GM23248 (cell line): Measurements from ENCODE around the gene TOR1AIP2. TPM values are rescaled to one million over a fixed set of nuclear protein-coding genes. Genes with fewer than 3 reads are reported as not detected.
A peak's percentile ranks its signal among the peaks of the same experiment; 100 is the strongest.

Experiments used
- DNase-seq: peaks from one replicate; pipeline ENCODE4 v3.0.0-alpha.2; 2015
- H2AFZ ChIP-seq: fragments of 200-600 bp; sonication (generic); 2 replicates; pipeline ENCODE4 v1.6.1; 2016; ENCODE audit warnings: antibody characterized with exemption
- H3F3A ChIP-seq: fragments of 200-600 bp; sonication (generic); 2 replicates; pipeline ENCODE4 v1.6.1; 2016; ENCODE audit warnings: mild to moderate bottlenecking, antibody characterized with exemption, mixed run types; ENCODE audit not compliant: insufficient read depth
- H3K27ac ChIP-seq: fragments of 200-600 bp; sonication (generic); 2 replicates; pipeline ENCODE4 v1.5.1; 2016; ENCODE audit warnings: mild to moderate bottlenecking
- H3K27me3 ChIP-seq: fragments of 200-600 bp; sonication (generic); replicated peaks from 2 replicates; pipeline ENCODE4 v1.6.1; 2016; ENCODE audit warnings: mild to moderate bottlenecking; ENCODE audit not compliant: insufficient read depth
- H3K36me3 ChIP-seq: fragments of 200-600 bp; sonication (generic); 2 replicates; pipeline ENCODE4 v1.6.1; 2016; ENCODE audit warnings: low read depth, mild to moderate bottlenecking
- H3K4me1 ChIP-seq: fragments of 200-600 bp; sonication (generic); 2 replicates; pipeline ENCODE4 v1.6.1; 2016; ENCODE audit warnings: mild to moderate bottlenecking; ENCODE audit not compliant: insufficient read depth
- H3K4me2 ChIP-seq: fragments of 200-600 bp; sonication (generic); one replicate; pipeline ENCODE4 v1.6.1; 2016; ENCODE audit warnings: mild to moderate bottlenecking; ENCODE audit not compliant: unreplicated experiment
- H3K4me3 ChIP-seq: fragments of 200-600 bp; sonication (generic); 2 replicates; pipeline ENCODE4 v1.5.1; 2016; ENCODE audit warnings: mild to moderate bottlenecking
- H3K79me2 ChIP-seq: fragments of 200-600 bp; sonication (generic); 2 replicates; pipeline ENCODE4 v1.6.1; 2016; ENCODE audit warnings: mild to moderate bottlenecking; ENCODE audit not compliant: insufficient read depth
- H3K9ac ChIP-seq: fragments of 200-600 bp; sonication (generic); 2 replicates; pipeline ENCODE4 v1.6.1; 2016; ENCODE audit warnings: mild to moderate bottlenecking
- H3K9me2 ChIP-seq: fragments of 200-600 bp; sonication (generic); 2 replicates; pipeline ENCODE4 v1.6.1; 2016; ENCODE audit warnings: mixed run types, mild to moderate bottlenecking, moderate library complexity; ENCODE audit not compliant: insufficient read depth
- H3K9me3 ChIP-seq: fragments of 200-600 bp; sonication (generic); one replicate; pipeline ENCODE4 v1.6.1; 2017; ENCODE audit warnings: low read depth
- H4K20me1 ChIP-seq: fragments of 200-600 bp; sonication (generic); 2 replicates; pipeline ENCODE4 v1.6.0; 2016; ENCODE audit not compliant: insufficient read depth
- EZH2 ChIP-seq: fragments of 200-600 bp; sonication (generic); IDR thresholded peaks from 2 replicates; pipeline ENCODE4 v1.6.1; 2018; ENCODE audit warnings: antibody characterized with exemption, mild to moderate bottlenecking; ENCODE audit not compliant: insufficient read depth, poor library complexity, severe bottlenecking
- EZH2phosphoT487 ChIP-seq: fragments of 200-600 bp; sonication (generic); IDR thresholded peaks from 2 replicates; pipeline ENCODE4 v1.6.1; 2018; ENCODE audit warnings: antibody characterized with exemption, moderate library complexity, mild to moderate bottlenecking, low read depth; ENCODE audit not compliant: insufficient read depth
- WGBS, 2 experiments: methylation state at CpG; one replicate each; pipeline ENCODE4 v1.1.6; 2015 to 2017; ENCODE audit warnings: low lambda C conversion rate in 2 of 2, low coverage in 1 of 2; ENCODE audit errors: missing lambda C conversion rate in 2 of 2; 5-methylcytosine and 5-hydroxymethylcytosine counted together
- in situ Hi-C: fragments of 300-500 bp; cut with MboI; formaldehyde crosslinking; loops from 2 replicates; pipeline ENCODE4 v1.15.0; 2020
- polyA plus RNA-seq: library from polyadenylated mRNA; unstranded; fragments of >200 nt; fragmentation: Nextera tagmentation; extraction: Ambion mirVana; gene quantifications from 2 replicates; pipeline ENCODE4 v1.2.1, GENCODE V29; 2016
- total RNA-seq: library from RNA; depleted of rRNA; stranded (reverse); fragments of >200 nt; shearing (Covaris generic); gene quantifications from 2 replicates; pipeline ENCODE4 v1.2.3, GENCODE V29; 2014

TOR1AIP2 gene
- total and polyA plus RNA-seq, 2 experiments from 2014 or later: 37.2 to 97.1 TPM

GRCh38 chr1:179809506-179810366 is 67.9 kb downstream of the TOR1AIP2 start:
- no peaks in the 10 kb centered on the region for H3K79me2 ChIP-seq
- H3K9me3 ChIP-seq: no peaks in the 10 kb centered on the region
- H3K4me1 ChIP-seq: no peaks in the 10 kb centered on the region
- H3K27ac ChIP-seq: no peak overlapping the region
- no peak overlapping the region for H3K9ac ChIP-seq
- H3F3A ChIP-seq: no peaks in the 10 kb centered on the region
- H4K20me1 ChIP-seq: no peaks in the 10 kb centered on the region
- in situ Hi-C loops: loop anchor here (5.0 kb wide), 1 partner anchor 102 kb away; no protein-coding TSS in a partner anchor
- 32 to 37% methylated on average over 14 of the region's 14 CpGs for WGBS, 2 experiments
- no peaks in the 10 kb centered on the region for H3K9me2 ChIP-seq
- H3K4me2 ChIP-seq: no peak overlapping the region
- no peaks in the 10 kb centered on the region for H3K36me3 ChIP-seq
- H3K27me3 ChIP-seq: peaks cover 15% of the 10 kb centered on the region; the same call in 1 of the 2 replicates
- no peak overlapping the region for H3K4me3 ChIP-seq
- DNase-seq: peak; percentile 78
- TF ChIP-seq EZH2phosphoT487: no peak
- TF ChIP-seq EZH2: no peak
- H2AFZ ChIP-seq: no peak overlapping the region

DNA sequence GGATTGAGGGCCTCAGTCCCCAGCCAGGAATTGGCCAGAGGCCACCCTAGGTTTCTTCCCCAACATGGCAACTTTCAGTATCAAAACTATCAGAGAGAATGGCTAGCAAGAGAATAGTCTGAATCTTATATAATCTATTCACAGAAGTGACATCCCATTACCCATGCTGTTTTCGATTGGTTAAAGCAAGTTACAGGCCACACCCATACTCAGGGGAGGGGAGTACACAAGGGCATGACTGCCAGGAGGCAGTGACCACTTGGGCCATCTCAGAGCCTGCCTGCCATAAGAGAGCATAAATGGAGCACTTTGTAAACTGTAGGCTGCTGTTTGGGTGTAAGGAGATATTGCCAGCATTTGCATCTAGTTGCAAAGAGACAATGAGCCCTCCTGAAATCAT is 69.1 kb downstream of the TOR1AIP2 start:
- H3F3A ChIP-seq: no peaks in the 10 kb centered on the region
- H3K27ac ChIP-seq: no peak overlapping the region
- no peak overlapping the region for H3K4me2 ChIP-seq
- no peak overlapping the region for H3K9ac ChIP-seq
- H3K79me2 ChIP-seq: no peaks in the 10 kb centered on the region
- no peak for DNase-seq
- no peaks in the 10 kb centered on the region for H3K9me2 ChIP-seq
- H3K27me3 ChIP-seq: peaks cover 18% of the 10 kb centered on the region; the same call in 1 of the 2 replicates
- H3K4me1 ChIP-seq: no peaks in the 10 kb centered on the region
- no peaks in the 10 kb centered on the region for H3K9me3 ChIP-seq
- in situ Hi-C loops: loop anchor here (5.0 kb wide), 1 partner anchor 101 kb away; no protein-coding TSS in a partner anchor
- no peak overlapping the region for H2AFZ ChIP-seq
- H4K20me1 ChIP-seq: no peaks in the 10 kb centered on the region
- WGBS, 2 experiments: 83 to 88% methylated on average over 1 of the region's 1 CpG
- TF ChIP-seq EZH2phosphoT487: no peak
- TF ChIP-seq EZH2: no peak
- H3K4me3 ChIP-seq: no peak overlapping the region
- no peaks in the 10 kb centered on the region for H3K36me3 ChIP-seq

- peak; percentile 70 for DNase-seq
- Histone ChIP-seq H3K4me1 (no peaks in the 10 kb centered on the region), H3K9ac (no peak overlapping the region), H4K20me1 (no peaks in the 10 kb centered on the region), H3K36me3 (no peaks in the 10 kb centered on the region), H2AFZ (no peak overlapping the region), H3F3A (no peaks in the 10 kb centered on the region), H3K27ac (no peak overlapping the region), H3K4me2 (no peak overlapping the region), H3K79me2 (no peaks in the 10 kb centered on the region), H3K9me2 (no peaks in the 10 kb centered on the region), H3K27me3 (peaks cover 22% of the 10 kb centered on the region), H3K4me3 (no peak overlapping the region), H3K9me3 (no peaks in the 10 kb centered on the region)
- whole genome bisulfite sequencing, 2 experiments: 70 to 71% methylated on average over 11 of the region's 11 CpGs
- in situ Hi-C loops: loop anchor here (5.0 kb wide), 1 partner anchor 101 kb away; no protein-coding TSS in a partner anchor
- no peak for TF ChIP-seq EZH2
- no peak for TF ChIP-seq EZH2phosphoT487
Observed at GRCh38 chr1:179807691-179808485, 69.7 kb downstream of the TOR1AIP2 start.

DNA sequence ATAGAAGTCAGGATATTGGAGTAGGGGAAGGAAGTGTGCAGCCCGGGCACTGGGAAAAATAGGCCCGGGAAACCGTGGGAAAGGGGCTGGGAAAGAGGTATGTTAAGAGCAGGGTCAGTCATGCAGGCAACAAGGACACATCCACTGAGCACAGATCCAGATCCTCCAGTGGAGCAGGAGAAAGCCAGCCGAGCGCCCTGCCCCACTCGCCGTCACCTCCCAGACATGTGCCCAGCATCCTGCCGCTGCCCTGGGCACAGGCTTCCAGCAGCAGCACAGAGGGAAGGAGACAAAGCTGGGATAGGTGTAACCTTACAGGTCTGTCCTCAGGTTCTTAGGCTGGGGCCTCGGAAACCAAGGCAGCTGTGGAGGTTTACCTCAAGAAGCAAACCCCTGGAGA is 70.3 kb downstream of the TOR1AIP2 start:
- Histone ChIP-seq H3F3A (no peaks in the 10 kb centered on the region), H2AFZ (no peak overlapping the region), H3K36me3 (no peaks in the 10 kb centered on the region), H3K27me3 (peaks cover 28% of the 10 kb centered on the region), H3K9ac (no peak overlapping the region), H3K79me2 (no peaks in the 10 kb centered on the region), H3K4me1 (no peaks in the 10 kb centered on the region), H3K4me2 (no peak overlapping the region), H3K27ac (no peak overlapping the region), H4K20me1 (no peaks in the 10 kb centered on the region), H3K9me2 (no peaks in the 10 kb centered on the region), H3K9me3 (no peaks in the 10 kb centered on the region), H3K4me3 (no peak overlapping the region)
- WGBS, 2 experiments: 92 to 95% methylated on average over 9 of the region's 9 CpGs
- in situ Hi-C loops: loop anchor here (5.0 kb wide), 1 partner anchor 100 kb away; no protein-coding TSS in a partner anchor
- no peak for TF ChIP-seq EZH2
- no peak for TF ChIP-seq EZH2phosphoT487
- no peak for DNase-seq
